B cell (primary cell): ENCODE measurements around the gene TENT4A. TPM values are rescaled to one million over a fixed set of nuclear protein-coding genes. Genes with fewer than 3 reads are reported as not detected.

Experiments
- ATAC-seq: fragments of 200-7000 bp; cut with Tn5 transposase; one replicate; pipeline ENCODE4 v1.10.0; 2021; ENCODE audit warnings: low read depth, mild to moderate bottlenecking, moderate number of reproducible peaks, moderate library complexity
- CTCF ChIA-PET: fragments of 350-600 bp; sonication (Branson Sonifier 250); formaldehyde crosslinking; loops from one replicate; lab custom pipeline; 2021; ENCODE audit warnings: antibody characterized with exemption, inconsistent platforms; lab: Charles Lee
- POLR2A ChIA-PET: fragments of 350-600 bp; sonication (Branson Sonifier 250); formaldehyde crosslinking; loops from one replicate; lab custom pipeline; 2021; ENCODE audit warnings: antibody characterized with exemption; lab: Charles Lee
- DNase-seq: peaks from one replicate; pipeline ENCODE4 v3.0.0; 2013
- H2AFZ ChIP-seq: 2 replicates; pipeline ENCODE4 v1.6.1; 2012; ENCODE audit warnings: mild to moderate bottlenecking, low read depth, low read length; ENCODE audit not compliant: insufficient read depth, poor library complexity, severe bottlenecking
- H3K27ac ChIP-seq, 2 donors: 1 replicate in 1 of 2; 2 replicates in 1 of 2; pipeline ENCODE4 v1.5.1; 2012 to 2013; ENCODE audit warnings: low read length in 2 of 2, mild to moderate bottlenecking in 2 of 2, moderate library complexity in 1 of 2
- H3K27me3 ChIP-seq, 4 experiments: fragments of 200-600 bp in 1 of 4; sonication (generic) in 1 of 4; replicated peaks in 1 of 4; 1 replicate in 2 of 4; 2 replicates in 2 of 4; pipeline versions ENCODE4 v1.6.1 to v1.7.0; 2013 to 2016; ENCODE audit warnings: low read length in 3 of 4, mild to moderate bottlenecking in 2 of 4, mixed read lengths in 1 of 4, moderate library complexity in 1 of 4; ENCODE audit not compliant: insufficient read depth in 4 of 4, control insufficient read depth in 3 of 4; ENCODE audit errors: control extremely low read depth in 1 of 4
- H3K36me3 ChIP-seq, 2 experiments: replicated peaks in 1 of 2; 1 replicate in 1 of 2; 2 replicates in 1 of 2; pipeline versions ENCODE4 v1.6.1 to v1.7.1; 2013; ENCODE audit warnings: low read length in 1 of 2; ENCODE audit not compliant: insufficient read depth in 2 of 2, control insufficient read depth in 1 of 2; ENCODE audit errors: control extremely low read depth in 1 of 2, extremely low read depth in 1 of 2
- H3K4me1 ChIP-seq, 2 donors: fragments of 200-600 bp in 1 of 2; sonication (generic) in 1 of 2; 1 replicate in 1 of 2; 2 replicates in 1 of 2; pipeline versions ENCODE4 v1.5.1 to v1.6.1; 2013 to 2017; ENCODE audit warnings: low read length in 2 of 2; ENCODE audit not compliant: control insufficient read depth in 2 of 2, insufficient read depth in 2 of 2
- H3K4me2 ChIP-seq: replicated peaks from 2 replicates; pipeline ENCODE3; 2012; ENCODE audit warnings: mild to moderate bottlenecking, low read depth, low read length; ENCODE audit not compliant: poor library complexity, severe bottlenecking
- H3K4me3 ChIP-seq, 5 experiments: fragments of 200-600 bp in 1 of 5; sonication (generic) in 1 of 5; 1 replicate in 3 of 5; 2 replicates in 2 of 5; pipeline versions ENCODE4 v1.5.1 to v1.7.0; 2011 to 2016; ENCODE audit warnings: low read length in 4 of 5, mild to moderate bottlenecking in 4 of 5, low read depth in 2 of 5, control low read depth in 1 of 5, moderate library complexity in 1 of 5; ENCODE audit not compliant: insufficient read depth in 1 of 5; ENCODE audit errors: control extremely low read depth in 1 of 5, extremely low read depth in 1 of 5
- H3K79me2 ChIP-seq: fragments of 200-600 bp; sonication (generic); one replicate; pipeline ENCODE4 v1.6.0; 2016; ENCODE audit warnings: low read length; ENCODE audit not compliant: control insufficient read depth, insufficient read depth
- H3K9ac ChIP-seq: fragments of 200-600 bp; sonication (generic); 2 replicates; pipeline ENCODE4 v1.6.1; 2017; ENCODE audit warnings: mild to moderate bottlenecking, low read length, moderate library complexity
- H3K9me3 ChIP-seq, 3 donors: one replicate each; pipeline versions ENCODE4 v1.6.1 to v1.7.1; 2013; ENCODE audit warnings: low read length in 2 of 3; ENCODE audit not compliant: control insufficient read depth in 2 of 3, insufficient read depth in 1 of 3; ENCODE audit errors: control extremely low read depth in 1 of 3
- H4K20me1 ChIP-seq: 2 replicates; pipeline ENCODE4 v1.6.0; 2012; ENCODE audit warnings: mild to moderate bottlenecking, low read length; ENCODE audit not compliant: insufficient read depth, control insufficient read depth, poor library complexity, severe bottlenecking
- H3K27ac Mint-ChIP-seq: one replicate; pipeline ENCODE4 v1.8.0; 2021; ENCODE audit warnings: mixed read lengths
- H3K27me3 Mint-ChIP-seq: one replicate; pipeline ENCODE4 v1.8.0; 2021; ENCODE audit warnings: mixed read lengths
- H3K4me1 Mint-ChIP-seq: one replicate; pipeline ENCODE4 v1.8.0; 2021; ENCODE audit warnings: mixed read lengths
- H3K4me3 Mint-ChIP-seq: one replicate; pipeline ENCODE4 v1.8.0; 2021; ENCODE audit warnings: mixed read lengths
- H3K9me3 Mint-ChIP-seq: one replicate; pipeline ENCODE4 v1.8.0; 2022; ENCODE audit warnings: mixed read lengths; ENCODE audit not compliant: insufficient read depth
- EZH2 ChIP-seq: IDR thresholded peaks from 2 replicates; pipeline ENCODE4 v1.6.1; 2012; ENCODE audit warnings: borderline replicate concordance, low read depth, mild to moderate bottlenecking, moderate library complexity, low read length; ENCODE audit not compliant: insufficient read depth, poor library complexity, severe bottlenecking
- WGBS: methylation state at CpG from one replicate; pipeline ENCODE4 v1.1.5; 2013; ENCODE audit warnings: missing lambda C conversion rate; ENCODE audit not compliant: insufficient coverage; 5-methylcytosine and 5-hydroxymethylcytosine counted together
- intact Hi-C: fragments of 100-400 bp; cut with micrococcal nuclease; formaldehyde crosslinking; loops from one replicate; pipeline ENCODE4 v1.10.0; 2022
- polyA plus RNA-seq: library from polyadenylated mRNA; depleted of rRNA; stranded (reverse); fragments of >200 nt; gene quantifications from 2 replicates; pipeline ENCODE4 v1.2.3, GENCODE V29; 2012
- total RNA-seq, 2 donors: library from RNA; stranded (reverse); fragments of 120-200 nt in 1 of 2; gene quantifications; 1 replicate in 1 of 2; 2 replicates in 1 of 2; pipeline versions ENCODE4 v1.2.3 to v1.2.4, GENCODE V29; 2013 to 2022
- TF ChIP-seq, protein P1 (sequence below): fragments of 200-600 bp; IDR thresholded peaks from one replicate; pipeline ENCODE4 v1.8.0; 2022; ENCODE audit warnings: antibody characterized with exemption, mild to moderate bottlenecking

TENT4A gene
- total and polyA plus RNA-seq, 2 donors (not counting 1 experiment from before 2014, with no cell fraction given), result 18.5 to 63.6 TPM

DNA sequence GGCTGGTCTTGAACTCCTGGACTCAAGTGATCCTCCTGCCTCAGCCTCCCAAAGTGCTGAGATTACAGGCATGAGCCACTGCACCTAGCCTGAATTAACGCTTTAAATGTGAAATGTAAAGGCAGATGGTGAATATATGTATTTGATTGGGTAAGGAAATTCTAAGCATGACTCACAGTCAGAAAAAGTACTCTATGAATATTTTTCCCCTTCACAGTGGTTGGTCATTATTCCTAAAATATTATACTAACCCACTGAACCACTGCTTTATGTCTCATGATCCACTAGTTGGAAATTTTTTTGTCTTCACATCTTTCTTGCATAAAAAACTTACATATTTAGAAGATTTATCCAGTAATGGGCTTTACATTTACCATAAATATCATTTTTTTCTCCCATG lies 14.5 kb upstream of the TENT4A start:
- POLR2A ChIA-PET, result no interaction called here
- no peaks in the 10 kb centered on the region for H3K36me3 ChIP-seq
- no peak for DNase-seq

DNA sequence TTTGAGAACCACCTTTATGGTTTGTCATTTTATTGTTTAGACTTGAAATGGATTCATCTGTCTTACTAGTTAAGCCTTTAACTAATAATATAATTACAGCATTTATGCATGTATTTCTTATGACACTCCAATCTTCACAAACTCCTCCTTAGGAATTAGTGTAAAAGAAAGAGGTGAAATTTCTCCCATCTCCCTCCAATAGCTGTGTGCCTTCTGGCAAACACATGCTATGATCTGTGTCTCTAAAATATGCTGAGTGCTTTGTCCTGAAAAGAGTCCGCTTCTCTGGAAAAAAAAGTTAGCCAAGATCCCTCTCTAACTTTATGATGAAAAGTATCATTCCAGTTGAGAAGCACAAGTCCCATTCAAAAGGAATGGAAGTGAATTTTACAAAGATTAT lies 13.9 kb upstream of the TENT4A start:
- Histone ChIP-seq H3K79me2 (no peaks in the 10 kb centered on the region), H3K4me2 (no peak overlapping the region), H3K9ac (no peak overlapping the region), H3K27me3 (peaks cover 0 to 20% (median 17%) of the 10 kb centered on the region in 4 experiments), H3K27ac (no peak overlapping the region), H3K9me3 (peaks cover 0 to 4% (median 4%) of the 10 kb centered on the region in 3 donors), H2AFZ (no peak overlapping the region), H3K36me3 (no peaks in the 10 kb centered on the region), H4K20me1 (no peaks in the 10 kb centered on the region), H3K4me1 (no peaks in the 10 kb centered on the region), H3K4me3 (no peak overlapping the region)
- peaks cover 33% of the 10 kb centered on the region for H3K27me3 Mint-ChIP-seq
- CTCF ChIA-PET, result no interaction called here
- H3K4me1 Mint-ChIP-seq, result no peaks in the 10 kb centered on the region
- TF ChIP-seq EZH2, result no peak
- TF ChIP-seq, protein P1, sequence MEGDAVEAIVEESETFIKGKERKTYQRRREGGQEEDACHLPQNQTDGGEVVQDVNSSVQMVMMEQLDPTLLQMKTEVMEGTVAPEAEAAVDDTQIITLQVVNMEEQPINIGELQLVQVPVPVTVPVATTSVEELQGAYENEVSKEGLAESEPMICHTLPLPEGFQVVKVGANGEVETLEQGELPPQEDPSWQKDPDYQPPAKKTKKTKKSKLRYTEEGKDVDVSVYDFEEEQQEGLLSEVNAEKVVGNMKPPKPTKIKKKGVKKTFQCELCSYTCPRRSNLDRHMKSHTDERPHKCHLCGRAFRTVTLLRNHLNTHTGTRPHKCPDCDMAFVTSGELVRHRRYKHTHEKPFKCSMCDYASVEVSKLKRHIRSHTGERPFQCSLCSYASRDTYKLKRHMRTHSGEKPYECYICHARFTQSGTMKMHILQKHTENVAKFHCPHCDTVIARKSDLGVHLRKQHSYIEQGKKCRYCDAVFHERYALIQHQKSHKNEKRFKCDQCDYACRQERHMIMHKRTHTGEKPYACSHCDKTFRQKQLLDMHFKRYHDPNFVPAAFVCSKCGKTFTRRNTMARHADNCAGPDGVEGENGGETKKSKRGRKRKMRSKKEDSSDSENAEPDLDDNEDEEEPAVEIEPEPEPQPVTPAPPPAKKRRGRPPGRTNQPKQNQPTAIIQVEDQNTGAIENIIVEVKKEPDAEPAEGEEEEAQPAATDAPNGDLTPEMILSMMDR, result no peak
- no peak overlapping the region for H3K27ac Mint-ChIP-seq
- intact Hi-C loops, result no loop called here
- no peak for DNase-seq
- POLR2A ChIA-PET, result no interaction called here
- no peak overlapping the region for H3K4me3 Mint-ChIP-seq
- no peak for ATAC-seq
- no peaks in the 10 kb centered on the region for H3K9me3 Mint-ChIP-seq
- no CpG with 5 or more reads among the region's 1 CpG for WGBS

More for the DNA sequence above, 14.5 kb upstream of the TENT4A start:
- WGBS, result no CpG with 5 or more reads among the region's 1 CpG
- TF ChIP-seq, protein P1, result no peak
- no peak for TF ChIP-seq EZH2
- no peaks in the 10 kb centered on the region for H4K20me1 ChIP-seq
- Mint-ChIP-seq H3K27ac (no peak overlapping the region), H3K27me3 (peaks cover 38% of the 10 kb centered on the region), H3K4me3 (no peak overlapping the region), H3K9me3 (no peaks in the 10 kb centered on the region), H3K4me1 (no peaks in the 10 kb centered on the region)
- no peaks in the 10 kb centered on the region for H3K4me1 ChIP-seq
- peaks cover 0 to 20% (median 17%) of the 10 kb centered on the region in 4 experiments for H3K27me3 ChIP-seq
- no peak overlapping the region for H3K9ac ChIP-seq
- CTCF ChIA-PET, result no interaction called here
- intact Hi-C loops, result no loop called here
- ATAC-seq, result no peak
- H3K4me3 ChIP-seq, result no peak overlapping the region
- no peak overlapping the region for H2AFZ ChIP-seq
- peaks cover 0 to 4% (median 4%) of the 10 kb centered on the region in 3 donors for H3K9me3 ChIP-seq
- H3K79me2 ChIP-seq, result no peaks in the 10 kb centered on the region
- H3K4me2 ChIP-seq, result no peak overlapping the region
- no peak overlapping the region for H3K27ac ChIP-seq
